GM21717 (cell line): ENCODE results near the gene PDE11A.
"Not testable (repeated sequence)": the region's sequence is repeated elsewhere in the genome, so short reads cannot be mapped to it uniquely, and the experiment has no call there.

Experiments
- ATAC-seq: cut with Tn5 transposase; IDR thresholded peaks from one replicate; pipeline ENCODE4 v1.9.1; 2021; ENCODE audit warnings: mild to moderate bottlenecking, moderate library complexity; ENCODE audit not compliant: unreplicated experiment

Gene PDE11A

DNA sequence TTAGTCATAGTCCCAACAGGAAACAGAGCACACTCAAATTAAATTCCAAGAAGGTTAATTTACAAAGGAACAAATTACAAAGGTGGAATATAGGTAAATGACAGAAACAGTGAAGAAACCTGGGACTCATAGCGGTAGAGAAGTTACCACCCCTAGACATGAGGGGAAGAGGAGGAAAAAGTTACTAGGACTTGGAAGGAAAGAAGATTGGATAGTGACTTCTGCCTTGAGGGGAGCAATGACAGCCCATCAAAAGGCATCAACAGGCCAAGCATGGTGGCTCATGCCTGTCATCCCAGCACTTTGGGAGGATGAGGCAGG lies 2.4 kb upstream of the PDE11A start:
- no peak for ATAC-seq

DNA sequence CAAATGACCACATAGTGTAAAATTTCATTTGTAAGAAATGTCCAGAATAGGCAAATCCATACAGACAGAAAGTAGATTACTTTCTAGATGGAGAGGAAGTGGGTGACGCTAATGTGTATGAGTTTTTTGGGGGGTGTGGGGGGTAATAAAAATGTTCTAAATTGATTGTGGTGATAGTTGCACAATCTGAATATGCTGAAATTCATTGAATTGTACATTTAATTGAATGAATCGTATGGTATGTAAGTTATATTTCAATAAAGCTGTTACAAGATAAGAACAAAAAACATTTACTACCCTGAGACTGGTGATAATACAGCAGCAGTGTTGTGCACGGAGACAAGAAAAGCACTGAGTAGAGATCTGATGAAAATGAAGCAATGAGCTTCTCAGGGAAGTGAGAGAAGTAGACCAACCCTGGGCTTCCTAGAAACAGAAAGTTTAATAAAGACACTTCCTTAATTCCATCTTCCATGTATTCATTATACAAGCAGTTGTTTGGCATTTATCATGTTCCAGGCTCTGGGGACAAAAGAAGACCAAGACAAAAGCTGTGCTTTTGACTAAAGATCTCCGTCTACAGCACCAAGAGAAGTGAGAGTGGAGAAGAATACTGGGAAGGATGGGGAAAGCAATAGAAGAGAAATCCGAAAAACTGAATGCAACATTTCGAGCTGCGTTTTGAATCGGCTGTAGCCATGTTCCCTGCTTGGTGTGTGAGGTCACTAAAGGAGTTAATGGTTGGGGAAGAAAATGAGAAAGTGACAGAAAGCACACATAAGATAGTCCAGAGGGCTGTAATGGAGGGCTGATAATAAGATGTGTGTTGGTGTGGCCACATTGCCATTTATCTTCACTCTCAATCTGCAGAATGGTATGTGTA lies 1.8 kb upstream of the PDE11A start:
- no peak for ATAC-seq

DNA sequence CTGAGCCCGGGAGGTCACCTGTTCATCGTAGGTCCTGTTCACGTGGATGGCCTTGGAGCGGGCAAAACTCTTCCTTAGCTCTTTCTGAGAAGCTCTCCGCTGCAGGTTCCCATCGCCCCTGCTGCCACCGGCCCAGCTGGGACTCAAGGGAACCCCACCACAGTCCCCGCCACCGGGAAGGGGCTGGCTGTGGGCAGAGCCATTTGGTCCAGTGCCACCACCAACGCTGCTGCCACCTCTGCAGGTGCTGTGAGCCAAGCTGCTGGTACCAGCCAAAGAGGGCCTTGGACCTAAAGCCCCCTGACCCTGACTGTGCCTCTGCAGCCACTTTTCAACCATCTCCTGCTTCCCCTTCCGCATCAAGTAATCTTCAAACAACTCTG lies 586 bp downstream of the PDE11A start:
- no peak for ATAC-seq

DNA sequence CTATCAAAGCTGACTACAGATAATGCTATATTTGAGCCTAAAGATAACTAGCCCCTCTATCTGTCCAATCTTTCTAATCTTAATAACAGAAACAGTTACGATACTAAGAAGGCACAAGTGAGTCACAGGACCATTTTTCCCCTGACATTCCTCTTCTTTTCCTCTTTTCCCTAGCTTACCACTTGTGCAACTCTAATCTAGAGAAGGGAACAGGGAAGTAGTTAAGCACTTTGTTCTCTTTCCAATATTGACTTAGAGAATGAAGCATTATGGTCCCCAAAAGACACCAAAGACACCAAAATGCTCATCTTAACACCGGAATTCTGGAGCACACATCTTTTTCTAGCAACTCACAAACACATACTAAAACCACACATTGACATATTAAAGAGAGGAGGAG lies 1.8 kb downstream of the PDE11A start:
- no peak for ATAC-seq

DNA sequence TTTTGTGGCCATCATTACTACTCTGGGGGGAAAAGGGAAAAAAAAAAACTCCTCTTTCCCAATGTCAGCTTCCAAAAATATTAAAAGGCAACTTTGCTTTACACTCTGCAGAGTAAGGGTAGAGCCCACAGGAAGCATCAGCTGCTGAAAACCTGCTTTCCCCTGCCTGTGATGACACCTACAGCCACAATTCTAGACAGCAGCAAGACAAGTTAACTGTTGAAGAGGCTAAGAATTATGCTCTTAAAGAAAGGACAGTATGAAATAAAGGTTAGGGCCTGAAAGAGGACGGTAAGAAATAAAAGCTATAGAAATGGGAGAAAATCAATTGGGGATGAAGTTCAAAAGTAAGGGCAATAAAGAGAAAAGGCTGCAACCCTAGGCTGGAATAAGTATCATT lies 3.0 kb downstream of the PDE11A start:
- no peak for ATAC-seq

DNA sequence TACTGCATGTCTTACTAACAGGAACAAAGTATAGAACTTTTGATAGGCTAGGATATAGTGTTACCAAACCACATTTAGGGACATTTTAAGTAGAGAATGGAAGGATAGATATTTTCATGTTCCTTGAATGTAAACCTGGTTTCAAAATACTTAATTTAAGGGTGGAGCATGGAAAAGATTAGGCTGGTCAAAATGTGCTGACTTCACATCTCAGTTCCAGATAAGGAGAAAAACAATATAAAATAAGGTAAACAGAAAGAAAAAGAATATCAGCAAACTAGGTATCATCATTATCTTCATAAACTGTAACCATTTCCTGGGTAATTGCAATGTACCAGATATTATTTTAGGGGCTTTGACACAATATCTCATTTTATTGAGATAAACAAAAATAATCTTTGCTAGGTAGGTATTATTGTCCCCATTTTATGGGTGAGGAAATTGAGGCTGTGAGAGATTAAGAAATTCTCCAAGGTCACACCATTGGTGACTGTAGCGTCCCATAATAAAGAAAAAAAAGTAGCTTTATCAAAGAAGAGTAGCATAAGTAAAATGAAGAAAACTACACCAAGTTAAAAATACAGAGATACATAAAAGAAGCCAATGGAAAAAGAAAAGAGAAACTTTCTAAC lies 3.6 kb downstream of the PDE11A start:
- ATAC-seq, result no peak

DNA sequence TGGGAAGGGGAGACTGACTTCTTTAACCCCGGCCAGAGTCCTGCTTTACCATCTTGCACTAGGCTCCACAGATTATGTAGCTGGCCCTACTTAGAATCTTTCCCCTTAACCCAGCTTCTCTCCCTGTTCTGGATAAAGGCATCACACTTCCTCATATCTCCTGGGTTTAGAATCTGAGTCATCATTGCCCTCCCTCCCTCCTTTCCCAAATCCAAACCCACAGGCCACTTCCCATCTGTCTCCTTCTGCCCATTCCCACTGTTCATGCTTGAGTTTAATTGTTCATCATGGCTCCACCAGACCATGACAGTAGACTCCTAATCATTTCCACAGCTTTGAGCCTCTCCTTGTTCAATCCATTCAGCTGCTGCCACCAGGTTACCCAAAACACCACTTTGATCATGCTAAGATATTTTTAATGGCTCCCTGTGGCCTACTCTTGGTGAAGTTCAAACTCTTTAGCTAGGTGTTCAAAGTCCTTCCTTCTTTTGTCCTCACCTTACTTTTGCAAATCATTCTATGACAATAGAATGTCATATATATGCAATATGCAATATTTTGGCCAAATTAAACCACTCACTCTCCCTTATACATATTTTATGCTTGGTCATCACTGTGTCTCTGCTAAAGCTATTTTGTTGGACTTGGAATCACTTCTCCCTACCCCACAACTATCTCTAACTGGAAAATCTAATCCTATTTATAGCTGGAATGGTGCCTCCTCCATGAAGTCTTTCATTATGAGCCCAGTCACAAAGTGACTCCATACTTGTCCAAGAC lies 5.5 kb downstream of the PDE11A start:
- ATAC-seq, result no peak

DNA sequence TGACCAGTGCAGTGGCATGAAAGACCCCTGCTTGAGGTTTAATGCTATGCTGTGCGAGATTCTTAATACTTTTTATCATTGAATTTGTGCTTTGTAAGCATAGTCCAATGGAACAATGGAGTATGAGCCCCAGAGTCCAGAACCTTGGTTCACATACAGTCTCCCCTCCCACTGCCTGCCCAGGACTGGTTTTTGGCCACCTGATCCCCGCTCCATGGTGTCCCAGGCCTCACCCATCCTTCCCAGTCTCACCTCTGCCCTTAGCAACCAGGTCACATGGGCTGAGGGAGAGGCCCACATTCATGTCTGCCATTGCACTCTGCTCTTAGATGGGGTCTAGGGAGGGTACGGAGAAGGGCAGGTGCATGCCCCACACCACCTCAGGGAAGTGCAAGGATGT lies 6.3 kb downstream of the PDE11A start:
- no peak for ATAC-seq

DNA sequence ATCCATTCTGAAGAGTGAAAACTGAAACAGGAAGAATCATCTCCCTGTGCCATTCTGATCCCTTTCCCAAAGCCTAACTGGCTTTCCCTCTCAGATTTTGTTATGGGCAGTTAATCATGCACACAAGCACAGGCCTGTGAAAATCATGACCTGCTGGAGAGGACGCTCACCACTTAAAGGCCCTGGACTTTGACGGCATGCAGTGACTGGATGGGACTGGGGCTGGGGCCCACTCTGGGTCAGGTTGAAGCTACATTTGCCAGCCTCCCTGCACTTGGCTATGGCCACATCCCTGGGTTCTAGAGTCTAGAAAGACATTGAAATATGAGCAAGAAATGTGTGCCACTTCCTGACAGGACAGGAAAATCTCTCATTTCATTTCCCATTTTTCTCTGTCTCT lies 12.9 kb downstream of the PDE11A start:
- no peak for ATAC-seq

DNA sequence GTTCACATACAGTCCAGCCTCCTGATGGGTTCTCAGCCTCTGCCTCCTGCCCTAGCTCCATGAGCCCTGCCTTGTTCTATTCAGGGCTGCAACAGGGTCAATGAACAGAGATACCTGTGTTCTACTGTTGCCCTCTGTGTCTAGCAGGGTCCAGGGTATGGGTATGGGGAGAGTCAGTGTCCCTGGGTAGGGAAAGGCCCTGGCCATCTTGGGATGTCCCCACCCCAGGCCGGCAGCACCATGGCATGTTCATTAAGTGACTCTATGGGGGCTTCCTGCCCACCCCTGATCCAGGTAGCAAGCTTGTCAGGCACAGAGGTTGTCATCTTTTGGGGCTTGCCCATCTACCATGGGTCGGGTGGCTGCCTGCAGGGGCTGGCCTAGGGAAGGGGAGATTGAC lies 13.5 kb downstream of the PDE11A start:
- ATAC-seq, result no peak

DNA sequence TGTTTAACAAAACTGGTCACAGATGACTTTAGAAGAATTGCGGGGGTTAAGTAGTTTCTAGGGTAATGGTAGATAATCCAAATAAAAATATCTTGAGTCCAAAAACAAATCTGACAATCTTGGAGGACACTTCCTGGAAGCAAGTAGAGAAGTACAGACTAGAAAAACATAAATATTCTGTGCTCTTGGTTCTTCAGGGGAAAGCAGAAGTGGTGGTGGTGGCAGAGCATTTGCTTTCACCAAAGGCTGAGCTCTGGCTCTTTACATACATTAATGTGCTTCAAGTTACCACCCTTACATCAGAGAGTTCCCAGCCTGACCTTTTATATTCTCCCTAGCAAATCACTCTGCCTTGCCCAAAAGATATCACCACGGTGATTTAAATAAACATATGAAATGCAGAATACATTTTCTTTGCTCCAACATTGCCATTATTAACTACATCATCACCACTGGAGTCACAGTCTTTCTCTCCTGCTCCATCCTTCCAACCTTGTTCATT lies 15.3 kb downstream of the PDE11A start:
- ATAC-seq, result no peak

DNA sequence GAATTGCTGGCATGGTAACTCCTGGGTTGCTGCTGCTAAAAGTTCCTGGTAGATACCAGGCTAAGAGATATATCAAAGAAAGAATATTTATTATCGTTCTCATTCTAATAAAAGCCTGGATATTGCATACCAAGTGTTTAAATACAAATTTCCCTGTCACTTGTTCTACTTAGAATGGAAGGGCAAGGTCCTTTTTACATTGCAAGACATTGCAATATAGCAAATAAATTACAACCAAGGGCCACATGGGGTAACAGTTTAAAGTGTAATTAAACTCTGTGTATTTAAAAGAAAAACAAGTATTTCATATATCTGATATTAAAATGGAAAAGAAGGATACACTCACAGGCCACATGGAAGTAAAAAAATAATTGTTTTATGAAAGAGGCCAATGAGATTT lies 16.2 kb downstream of the PDE11A start:
- ATAC-seq, result no peak

DNA sequence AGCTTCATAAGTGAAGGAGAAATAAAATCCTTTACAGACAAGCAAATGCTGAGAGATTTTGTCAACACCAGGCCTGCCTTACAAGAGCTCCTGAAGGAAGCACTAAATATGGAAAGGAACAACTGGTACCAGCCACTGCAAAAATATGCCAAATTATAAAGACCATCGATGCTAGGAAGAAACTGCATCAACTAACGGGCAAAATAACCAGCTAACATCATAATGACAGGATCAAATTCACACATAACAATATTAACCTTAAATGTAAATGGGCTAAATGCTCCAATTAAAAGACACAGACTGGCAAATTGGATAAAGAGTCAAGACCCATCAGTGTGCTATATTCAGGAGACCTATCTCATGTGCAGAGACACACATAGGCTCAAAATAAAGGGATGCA lies 21.3 kb downstream of the PDE11A start:
- ATAC-seq, result not testable (repeated sequence)

DNA sequence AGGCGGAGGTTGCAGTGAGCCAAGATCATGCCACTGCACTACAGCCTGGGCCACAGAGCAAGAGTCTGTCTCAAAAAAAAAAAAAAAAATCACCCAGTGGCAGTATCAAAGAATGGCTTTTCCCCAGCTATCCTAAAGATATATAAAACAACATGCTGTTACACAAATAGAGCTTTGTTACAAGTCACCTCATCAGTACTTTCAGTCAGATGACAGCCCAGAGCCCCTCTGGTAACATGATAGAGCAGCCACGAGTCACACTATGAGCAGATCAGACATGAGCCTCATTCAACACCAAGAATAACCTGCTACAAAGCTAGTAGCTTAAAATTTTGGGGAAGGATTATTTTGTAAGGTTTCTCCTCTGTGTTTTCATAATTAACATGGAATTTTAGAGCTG lies 25.2 kb downstream of the PDE11A start:
- ATAC-seq, result no peak

DNA sequence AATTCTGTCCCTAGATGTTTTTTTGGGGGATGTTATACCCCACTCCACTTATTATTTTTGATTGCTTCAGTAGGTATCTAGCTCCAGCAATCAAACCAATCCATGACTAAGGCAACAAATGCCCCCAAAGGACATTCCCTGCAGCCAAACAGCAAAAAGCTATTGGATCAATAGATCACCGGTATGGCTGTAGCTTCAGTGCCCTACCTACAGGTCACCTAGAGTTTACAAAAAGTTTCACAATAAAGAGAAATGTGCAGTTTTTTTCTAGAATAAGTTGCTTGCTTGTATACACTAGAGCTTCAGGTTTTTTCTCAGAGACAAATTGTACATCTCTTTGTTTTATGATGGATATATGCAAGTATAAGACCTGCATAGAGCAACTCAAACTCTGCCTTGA lies 27.7 kb downstream of the PDE11A start:
- no peak for ATAC-seq

DNA sequence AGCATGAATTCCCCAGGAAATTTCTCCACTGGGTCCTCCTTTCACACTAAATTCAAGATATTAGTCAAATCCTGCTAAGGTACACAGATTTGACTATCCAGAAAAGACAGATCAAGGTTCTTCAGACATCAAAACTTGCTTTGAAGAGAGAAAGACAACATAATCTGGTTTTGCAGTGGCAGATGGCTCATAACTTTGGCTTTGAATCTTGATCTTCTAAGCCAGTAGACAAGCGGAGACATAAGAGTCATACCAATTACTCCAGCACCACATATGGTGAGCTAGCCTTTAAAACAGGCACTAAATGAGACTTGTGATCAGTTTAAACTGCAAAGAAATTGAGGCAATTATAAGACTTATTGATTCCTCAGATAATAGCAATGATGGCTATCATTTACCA lies 29.3 kb downstream of the PDE11A start:
- no peak for ATAC-seq

DNA sequence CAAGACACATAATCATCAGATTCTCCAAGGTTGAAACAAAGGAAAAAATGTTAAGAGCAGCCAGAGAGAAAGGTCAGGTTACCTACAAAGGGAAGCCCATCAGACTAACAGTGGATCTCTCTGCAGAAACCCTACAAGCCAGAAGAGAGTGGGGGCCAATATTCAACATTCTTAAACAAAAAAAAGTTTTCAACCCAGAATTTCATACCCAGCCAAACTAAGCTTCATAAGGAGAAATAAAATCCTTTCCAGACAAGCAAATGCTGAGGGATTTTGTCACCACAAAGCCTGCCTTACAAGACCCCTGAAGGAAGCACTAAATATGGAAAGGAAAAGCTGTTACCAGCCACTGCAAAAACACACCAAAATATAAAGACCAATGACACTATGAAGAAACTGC lies 39.0 kb downstream of the PDE11A start:
- ATAC-seq, result not testable (repeated sequence)

DNA sequence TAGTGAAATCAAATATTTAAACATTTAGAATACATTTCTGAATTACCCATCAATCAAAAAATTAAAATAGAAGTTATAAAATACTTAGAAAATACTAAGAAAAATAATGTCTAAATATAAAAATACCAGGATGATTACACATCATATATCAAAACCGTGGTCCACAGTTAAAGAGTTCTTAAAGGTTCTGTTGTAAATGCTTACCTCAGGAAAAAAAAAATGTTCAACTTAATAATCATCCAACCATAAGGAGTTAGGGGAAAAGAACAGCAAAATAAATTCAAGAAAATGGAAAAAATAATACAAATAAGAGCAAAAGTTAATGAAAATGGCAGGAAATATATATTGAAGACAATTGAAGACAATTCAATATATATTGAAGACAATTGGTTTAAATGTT lies 43.2 kb downstream of the PDE11A start:
- ATAC-seq, result no peak

DNA sequence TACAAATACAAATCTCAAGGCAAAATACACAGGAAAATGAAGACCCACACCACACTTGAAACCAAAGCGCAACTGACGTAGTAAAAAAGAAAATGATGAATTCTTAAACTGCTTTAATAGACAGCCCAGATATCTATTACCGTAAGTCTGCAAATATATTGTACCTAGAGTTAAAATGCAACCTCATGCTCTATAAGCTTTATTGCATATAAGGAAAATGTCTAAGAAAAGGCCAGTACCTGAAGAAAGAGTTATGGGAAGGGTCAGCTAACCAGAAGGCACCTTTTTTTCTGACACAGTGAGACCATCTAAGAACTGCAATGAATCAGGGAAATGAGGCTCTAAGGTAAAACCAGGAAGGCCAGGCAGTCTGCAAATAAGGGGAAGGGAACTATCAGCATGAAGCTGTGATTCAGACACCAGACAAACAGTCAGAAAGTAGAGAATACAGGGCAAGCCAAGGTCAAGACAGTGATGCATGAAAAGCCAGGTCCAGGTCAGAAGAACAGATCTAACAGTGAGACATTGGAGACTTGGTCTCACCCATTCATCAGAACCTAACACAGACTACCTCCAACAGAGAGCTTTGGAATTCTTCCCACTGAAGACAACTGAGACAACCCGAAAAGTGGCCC lies 46.9 kb downstream of the PDE11A start:
- no peak for ATAC-seq

DNA sequence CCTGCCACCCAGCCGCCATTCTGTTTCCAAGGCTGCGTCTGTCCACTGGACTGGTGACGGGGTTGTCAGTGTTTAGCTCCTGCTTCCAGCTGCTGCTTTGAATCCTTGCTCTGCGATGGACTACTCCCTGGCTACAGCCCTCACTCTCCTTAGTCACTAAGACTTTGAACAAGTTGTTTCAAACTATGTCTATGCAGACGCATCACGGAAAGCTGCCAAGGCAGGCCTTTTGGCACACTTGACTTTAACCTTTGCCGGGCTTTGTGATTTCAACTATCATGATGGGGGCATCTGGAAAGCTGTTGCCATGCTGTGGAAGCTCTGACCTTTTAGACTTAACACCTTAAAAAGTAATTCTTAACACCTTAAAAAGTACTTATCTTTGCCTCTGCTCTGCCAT lies 54.4 kb downstream of the PDE11A start:
- no peak for ATAC-seq

DNA sequence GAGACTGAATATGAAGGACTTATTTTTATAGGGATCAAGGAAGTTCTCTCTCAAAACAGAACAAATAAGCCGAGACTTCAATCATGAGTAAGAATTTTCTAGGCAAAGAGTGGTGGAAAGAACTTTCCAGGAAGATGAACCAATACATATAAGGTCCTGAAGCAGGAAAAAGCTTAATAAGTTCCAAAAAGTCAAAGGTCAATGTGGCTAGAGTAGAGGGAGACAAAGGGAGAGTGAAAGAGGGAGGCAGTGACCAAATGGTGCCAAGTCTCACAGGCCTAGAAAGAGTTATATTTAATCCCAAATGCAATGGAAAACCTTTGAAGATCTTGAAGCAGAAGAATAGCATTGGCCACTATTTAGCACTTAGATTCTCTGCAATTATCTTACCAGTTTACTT lies 56.0 kb downstream of the PDE11A start:
- ATAC-seq, result no peak
